ENCODE data around the gene SYCE1.
"Not testable (repeated sequence)": the region's sequence is repeated elsewhere in the genome, so short reads cannot be mapped to it uniquely, and the experiment has no call there.

SYCE1 gene

DNA sequence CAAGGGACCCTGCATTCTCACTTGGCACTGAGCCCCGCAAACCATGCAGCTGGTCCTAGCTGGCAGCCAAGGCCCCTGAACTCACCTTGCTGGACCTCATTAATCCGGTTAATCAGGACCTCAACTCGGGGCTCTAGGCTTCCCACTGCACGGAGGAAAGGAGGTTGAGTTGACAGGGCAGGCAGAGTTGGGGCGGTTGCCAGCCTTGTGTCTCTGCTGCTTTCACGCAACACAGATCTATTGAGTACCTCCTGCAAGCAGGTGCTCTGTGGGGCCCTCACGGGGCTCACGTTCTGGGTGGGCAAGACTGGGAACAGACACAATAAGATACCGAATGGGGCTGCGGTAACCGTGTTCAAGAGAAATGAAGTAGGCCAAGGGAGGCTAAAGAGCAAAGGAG is 6.2 kb downstream of the SYCE1 start:
- in situ Hi-C loops (cut with MboI; ENCODE audit: low sequenced_read_pairs): no loop called here

DNA sequence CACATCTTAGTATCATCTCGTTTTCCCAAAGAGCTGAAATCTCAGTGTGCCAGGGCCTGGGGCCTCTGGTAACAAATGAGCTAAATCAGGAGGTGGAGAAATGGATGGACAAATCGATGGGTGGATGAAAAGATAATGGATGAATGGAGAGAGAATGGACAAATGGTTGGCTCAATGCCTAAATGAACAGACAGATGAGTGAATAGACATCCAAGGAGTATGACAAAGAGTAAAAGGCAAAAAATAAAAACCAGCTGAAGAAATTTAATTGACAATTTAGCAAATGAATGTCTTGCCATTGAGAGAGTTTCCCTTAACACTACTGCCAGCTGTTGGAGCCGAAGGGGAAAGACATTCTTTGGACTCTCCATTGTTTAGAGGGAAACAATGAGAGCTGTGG is 8.0 kb downstream of the SYCE1 start:
- in situ Hi-C loops (cut with MboI; ENCODE audit: low sequenced_read_pairs): no loop called here

DNA sequence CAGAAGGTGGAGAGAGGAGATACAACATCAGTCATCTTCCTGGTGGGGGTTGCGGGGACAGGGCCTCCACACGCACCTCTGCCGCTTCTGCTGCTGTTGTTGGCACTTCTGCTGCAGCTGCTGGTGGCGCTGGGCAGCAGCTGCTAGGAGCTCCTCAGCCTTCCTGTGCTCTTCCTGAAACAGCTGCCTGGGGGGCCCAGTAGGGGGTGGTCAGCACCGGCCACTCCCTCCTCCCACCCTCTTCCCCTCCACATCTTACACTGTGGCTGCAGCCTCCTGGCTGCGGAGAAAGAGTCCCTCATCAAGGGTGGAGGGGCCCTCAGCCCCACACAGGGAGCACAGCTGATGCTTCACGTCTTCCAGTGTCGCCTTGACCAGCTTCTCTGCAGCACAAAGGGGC is 9.9 kb downstream of the SYCE1 start:
- in situ Hi-C loops (cut with MboI; ENCODE audit: low sequenced_read_pairs): no loop called here

GRCh38 chr10:133554600-133554999 is 10.8 kb downstream of the SYCE1 start:
- in situ Hi-C loops (cut with MboI; ENCODE audit: low sequenced_read_pairs): no loop called here

DNA sequence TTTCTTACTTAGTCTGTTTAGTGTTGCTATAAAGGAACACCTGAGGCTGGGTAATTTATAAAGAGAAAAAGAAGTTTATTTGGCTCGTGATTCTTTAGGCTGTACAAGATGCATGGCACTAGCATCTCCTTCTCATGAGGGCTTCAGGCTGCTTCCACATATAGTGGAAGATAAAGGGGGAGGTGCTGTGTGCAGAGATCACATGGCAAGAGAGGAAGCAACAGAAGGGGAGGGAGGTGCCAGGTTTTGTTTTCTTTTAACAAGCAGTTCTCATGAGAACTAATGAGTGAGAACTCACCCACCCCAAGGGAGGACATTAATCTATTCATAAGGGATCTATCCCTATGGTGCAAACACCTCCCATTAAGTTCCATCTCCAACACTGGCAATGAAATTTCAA is 20.9 kb downstream of the SYCE1 start:
- in situ Hi-C loops (cut with MboI; ENCODE audit: low sequenced_read_pairs): no loop called here

DNA sequence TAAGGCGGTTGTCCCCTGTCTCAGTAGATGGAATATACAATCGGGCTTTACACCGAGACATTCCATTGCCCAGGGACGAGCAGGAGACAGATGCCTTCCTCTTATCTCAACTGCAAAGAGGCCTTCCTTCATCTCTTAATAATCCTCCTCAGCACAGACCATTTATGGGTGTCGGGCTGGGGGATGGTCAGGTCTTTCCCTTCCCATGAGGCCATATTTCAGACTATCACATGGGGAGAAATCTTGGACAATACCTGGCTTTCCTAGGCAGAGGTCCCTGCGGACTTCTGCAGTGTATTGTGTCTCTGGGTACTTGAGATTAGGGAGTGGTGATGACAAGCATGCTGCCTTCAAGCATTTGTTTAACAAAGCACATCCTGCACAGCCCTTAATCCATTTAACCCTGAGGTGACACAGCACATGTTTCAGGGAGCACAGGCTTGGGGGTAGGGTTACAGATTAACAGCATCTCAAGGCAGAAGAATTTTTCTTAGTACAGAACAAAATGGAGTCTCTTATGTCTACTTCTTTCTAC is 23.9 kb downstream of the SYCE1 start:
- in situ Hi-C loops (cut with MboI; ENCODE audit: low sequenced_read_pairs): not testable (repeated sequence)

- in situ Hi-C loops (cut with MboI; ENCODE audit: low sequenced_read_pairs): no loop called here
Measured at GRCh38 chr10:133537546-133538545, 27.5 kb downstream of the SYCE1 start.

DNA sequence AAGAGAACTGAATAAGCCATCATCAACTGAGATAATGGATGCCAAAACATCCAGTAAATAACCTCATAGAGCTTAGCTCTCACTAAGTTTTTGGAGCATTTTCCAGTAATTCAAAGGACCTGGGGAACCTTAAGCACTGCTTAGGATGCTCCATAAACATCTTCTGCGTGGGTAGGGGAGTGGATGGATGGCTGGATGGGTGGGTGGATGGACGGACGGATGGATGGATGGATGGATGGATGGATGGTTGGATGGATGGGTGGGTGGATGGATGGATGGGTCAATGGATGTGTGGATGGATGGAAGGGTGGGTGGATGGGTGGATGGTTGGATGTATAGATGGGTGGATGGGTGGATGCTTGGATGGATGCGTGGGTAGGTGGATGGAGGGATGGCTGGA is 29.2 kb downstream of the SYCE1 start:
- in situ Hi-C loops (cut with MboI; ENCODE audit: low sequenced_read_pairs): no loop called here

DNA sequence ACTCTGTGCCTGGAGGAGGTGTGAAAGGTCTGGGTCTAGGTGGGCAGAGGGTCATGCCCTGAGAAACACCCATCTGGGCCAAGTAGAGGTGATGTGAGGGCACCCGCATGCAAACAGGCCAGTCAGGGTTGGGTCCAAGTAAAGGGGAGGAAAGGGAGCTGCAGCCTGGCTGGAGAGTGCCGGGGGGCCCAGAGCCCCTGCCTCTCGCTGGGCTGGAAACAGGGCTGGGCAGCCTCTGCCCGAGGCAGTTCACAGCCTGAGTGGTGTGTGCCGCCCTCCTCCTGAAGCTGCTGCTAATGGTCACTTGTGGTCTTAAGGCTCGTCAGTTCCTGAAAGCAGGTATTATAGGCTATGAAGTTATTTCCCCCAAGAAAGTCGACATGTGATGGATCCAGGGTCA is 31.0 kb downstream of the SYCE1 start:
- in situ Hi-C loops (cut with MboI; ENCODE audit: low sequenced_read_pairs): no loop called here

- in situ Hi-C loops (cut with MboI; ENCODE audit: low sequenced_read_pairs): no loop called here
Measured at GRCh38 chr10:133532871-133533270, 32.5 kb downstream of the SYCE1 start.

DNA sequence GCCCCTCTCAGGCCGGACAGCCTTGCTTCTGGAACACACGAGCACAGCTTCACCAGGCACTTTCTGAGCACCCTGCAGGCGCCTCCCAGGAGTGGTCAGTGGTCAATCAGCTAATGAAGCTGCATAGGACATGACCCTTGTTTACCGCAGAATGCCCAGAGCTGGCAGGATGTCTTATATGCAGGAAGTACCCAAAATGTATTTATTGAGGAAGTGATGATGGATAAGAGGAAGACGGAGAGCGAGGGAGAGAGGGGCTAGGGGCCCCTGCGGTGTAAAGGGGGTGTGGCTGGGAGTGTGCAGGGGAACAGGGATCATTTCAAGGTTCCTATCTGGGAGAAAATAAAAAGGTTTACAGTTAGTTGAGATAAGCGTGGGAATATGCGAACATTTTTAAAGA is 34.9 kb downstream of the SYCE1 start:
- in situ Hi-C loops (cut with MboI; ENCODE audit: low sequenced_read_pairs): no loop called here

- in situ Hi-C loops (cut with MboI; ENCODE audit: low sequenced_read_pairs): no loop called here
Measured at GRCh38 chr10:133529576-133529946, 35.8 kb downstream of the SYCE1 start.

DNA sequence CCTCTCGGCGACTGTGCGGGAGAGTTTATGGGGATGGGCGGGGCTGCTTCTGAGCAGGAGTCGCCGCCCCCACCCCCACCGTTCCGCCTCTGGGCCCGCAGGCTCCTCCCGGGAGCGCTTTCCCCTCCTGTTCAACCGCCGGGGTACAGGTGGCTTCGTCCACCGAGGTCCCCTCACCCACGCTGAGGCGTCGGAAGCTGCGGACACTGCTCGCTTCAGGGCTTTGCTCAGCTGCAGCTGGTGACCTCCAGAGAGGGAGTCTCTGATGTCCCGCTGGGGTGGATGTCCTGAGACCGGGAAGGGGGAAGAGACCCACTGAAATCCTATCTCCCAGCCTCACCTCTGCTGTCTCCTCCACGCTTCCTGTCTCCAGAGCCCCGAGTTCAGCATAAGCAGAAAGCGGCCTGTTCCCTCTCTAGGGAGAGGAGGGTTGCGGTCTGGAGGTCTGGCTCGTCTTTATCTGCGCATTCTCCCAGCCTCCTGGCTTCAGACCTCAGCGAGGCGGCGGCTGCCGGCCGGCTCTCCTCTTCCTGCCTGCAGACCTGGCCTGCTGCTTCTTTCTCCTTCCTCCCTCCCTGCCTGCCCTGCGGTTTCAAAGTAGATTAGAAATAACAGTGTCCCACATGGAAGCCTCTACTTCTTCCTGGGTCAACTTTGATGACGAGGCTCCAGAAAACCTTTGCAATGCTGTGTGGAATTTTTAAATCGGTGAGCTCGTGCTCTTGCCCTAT is 36.4 kb downstream of the SYCE1 start:
- in situ Hi-C loops (cut with MboI; ENCODE audit: low sequenced_read_pairs): no loop called here

- in situ Hi-C loops (cut with MboI; ENCODE audit: low sequenced_read_pairs): no loop called here
Measured at GRCh38 chr10:133528296-133528844, 37.0 kb downstream of the SYCE1 start.

DNA sequence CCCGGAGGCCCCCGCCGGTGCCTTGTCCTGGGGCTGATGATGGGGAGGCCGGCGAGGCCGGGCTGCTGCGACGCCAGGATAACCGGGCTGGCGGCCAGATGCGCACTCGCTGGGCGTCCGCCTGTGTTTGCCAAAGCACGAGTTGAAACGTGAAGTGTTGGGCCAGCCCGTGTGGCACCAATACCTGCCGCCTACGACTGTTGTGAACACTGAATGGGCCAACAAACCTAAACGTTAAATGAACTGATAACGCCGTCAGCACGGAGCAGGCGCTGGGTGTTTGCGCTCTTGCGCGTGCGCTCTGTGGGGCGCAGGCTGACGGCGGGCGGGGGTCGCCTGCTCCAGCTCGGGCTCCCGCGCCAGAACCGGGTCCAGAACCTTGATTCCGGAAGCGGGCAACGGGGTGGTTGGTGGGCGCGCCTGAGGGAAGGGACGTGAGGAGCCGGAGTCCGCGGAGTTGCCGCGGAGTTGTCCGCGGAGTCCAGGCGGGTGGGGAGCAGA is 37.6 kb downstream of the SYCE1 start:
- in situ Hi-C loops (cut with MboI; ENCODE audit: low sequenced_read_pairs): no loop called here

DNA sequence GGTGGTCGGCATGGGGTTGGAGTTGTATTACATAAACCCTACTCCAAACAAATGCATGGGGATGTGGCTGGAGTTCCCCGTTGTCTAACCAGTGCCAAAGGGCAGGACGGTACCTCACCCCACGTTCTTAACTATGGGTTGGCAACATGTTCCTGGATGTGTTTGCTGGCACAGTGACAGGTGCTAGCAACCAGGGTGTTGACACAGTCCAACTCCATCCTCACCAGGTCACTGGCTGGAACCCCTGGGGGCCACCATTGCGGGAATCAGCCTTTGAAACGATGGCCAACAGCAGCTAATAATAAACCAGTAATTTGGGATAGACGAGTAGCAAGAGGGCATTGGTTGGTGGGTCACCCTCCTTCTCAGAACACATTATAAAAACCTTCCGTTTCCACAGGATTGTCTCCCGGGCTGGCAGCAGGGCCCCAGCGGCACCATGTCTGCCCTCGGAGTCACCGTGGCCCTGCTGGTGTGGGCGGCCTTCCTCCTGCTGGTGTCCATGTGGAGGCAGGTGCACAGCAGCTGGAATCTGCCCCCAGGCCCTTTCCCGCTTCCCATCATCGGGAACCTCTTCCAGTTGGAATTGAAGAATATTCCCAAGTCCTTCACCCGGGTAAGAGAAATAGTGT is 38.3 kb downstream of the SYCE1 start, which contains the start of gene CYP2E1:
Gene CYP2E1 (plus strand): TSS at position 407 of the 632 bp plus-strand sequence. CDS start 33 bp downstream, at position 440.
- in situ Hi-C loops (cut with MboI; ENCODE audit: low sequenced_read_pairs): no loop called here

GRCh38 chr10:133525444-133525843 is 39.9 kb downstream of the SYCE1 start:
- in situ Hi-C loops (cut with MboI; ENCODE audit: low sequenced_read_pairs): no loop called here

DNA sequence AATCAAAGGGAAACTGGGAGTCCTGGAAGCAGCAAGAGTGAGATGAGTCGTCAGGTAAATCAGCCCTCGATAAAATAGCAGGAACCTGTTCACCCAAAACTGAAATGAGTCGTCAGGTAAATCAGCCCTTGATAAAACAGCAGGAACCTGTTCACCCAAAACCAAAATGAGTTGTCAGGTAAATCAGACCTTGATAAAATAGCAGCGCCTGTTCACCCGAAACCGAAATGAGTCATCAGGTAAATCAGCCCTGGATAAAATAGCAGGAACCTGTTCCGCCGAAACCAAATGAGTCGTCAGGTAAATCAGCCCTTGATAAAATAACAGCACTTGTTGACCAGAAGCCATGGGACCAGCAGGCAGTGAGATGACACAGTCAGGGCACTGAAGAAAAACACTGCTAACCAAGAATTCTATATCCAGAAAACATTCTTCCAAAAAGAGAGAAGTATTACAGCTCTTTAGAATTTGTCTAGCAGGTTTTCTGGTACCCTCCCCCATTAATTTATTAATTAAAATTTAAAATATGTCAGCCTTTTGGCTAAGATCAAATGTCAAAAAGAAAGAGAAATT is 41.7 kb downstream of the SYCE1 start:
- in situ Hi-C loops (cut with MboI; ENCODE audit: low sequenced_read_pairs): no loop called here

DNA sequence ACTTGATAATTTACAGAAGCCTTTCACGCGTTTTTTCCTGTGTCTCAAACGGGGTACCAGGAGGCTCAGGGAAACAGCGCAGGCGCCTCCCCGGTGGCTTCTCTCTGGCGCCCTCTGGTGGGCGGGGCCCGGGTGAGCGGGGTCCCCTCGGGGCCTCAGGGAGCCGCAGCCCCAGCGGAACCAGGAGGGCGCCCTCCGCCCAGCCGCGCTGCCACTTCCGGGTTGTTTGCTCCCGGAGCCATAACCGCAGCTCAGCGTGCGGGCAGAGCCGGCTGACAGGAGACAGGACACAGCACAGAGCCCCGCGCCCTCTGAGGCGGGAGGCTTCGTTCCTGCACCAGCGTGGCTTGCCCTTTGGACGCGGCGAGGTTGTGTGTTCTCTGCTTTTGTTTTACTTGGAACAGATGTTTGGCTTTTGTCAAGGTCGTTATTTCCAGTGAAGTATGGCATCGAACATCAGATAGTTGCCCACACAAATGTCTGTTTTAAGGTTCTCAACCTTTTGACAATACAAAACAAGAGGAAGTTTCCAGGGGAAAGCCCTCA is 45.1 kb downstream of the SYCE1 start:
- in situ Hi-C loops (cut with MboI; ENCODE audit: low sequenced_read_pairs): no loop called here

GRCh38 chr10:133518517-133518916 is 46.9 kb downstream of the SYCE1 start:
- in situ Hi-C loops (cut with MboI; ENCODE audit: low sequenced_read_pairs): not testable (repeated sequence)
